ENCODE measurements around the gene PAQR9.

PAQR9 gene

GRCh38 chr3:142982038-142982773 is 18.7 kb upstream of the PAQR9 start:
- H3K27ac ChIP-seq = no peak overlapping the region
- TF ChIP-seq CTCF (conservative IDR thresholded peaks at IDR 0.05) = no peak

GRCh38 chr3:142981108-142981507 is 17.6 kb upstream of the PAQR9 start:
- TF ChIP-seq CTCF (conservative IDR thresholded peaks at IDR 0.05) = no peak
- H3K27ac ChIP-seq = no peak overlapping the region

- no peak for TF ChIP-seq CTCF (conservative IDR thresholded peaks at IDR 0.05)
- H3K27ac ChIP-seq = no peak overlapping the region
These were observed 13.9 kb upstream of the PAQR9 start for GRCh38 chr3:142977399-142977728.

GRCh38 chr3:142976621-142977398 is 13.3 kb upstream of the PAQR9 start:
- no peak for TF ChIP-seq CTCF (conservative IDR thresholded peaks at IDR 0.05)
- H3K27ac ChIP-seq = no peak overlapping the region

- peak; percentile 26; the same call in 1 of the 2 replicates for TF ChIP-seq CTCF (conservative IDR thresholded peaks at IDR 0.05)
These were observed 12.0 kb upstream of the PAQR9 start for GRCh38 chr3:142975316-142975995.

GRCh38 chr3:142973217-142974009 is 9.9 kb upstream of the PAQR9 start:
- no peak overlapping the region for H3K27ac ChIP-seq
- no peak for TF ChIP-seq CTCF (conservative IDR thresholded peaks at IDR 0.05)

More at GRCh38 chr3:142975316-142975995, 12.0 kb upstream of the PAQR9 start:
- H3K27ac ChIP-seq = no peak overlapping the region
